Measurements from ENCODE around the gene SERPINA5. TPM values are rescaled to one million over a fixed set of nuclear protein-coding genes. Genes with fewer than 3 reads are reported as not detected.
A peak's percentile ranks its signal among the peaks of the same experiment; 100 is the strongest.

The SERPINA5 gene
- total and polyA plus RNA-seq, 2 of the 13 experiments (the other 11 are each of a cell fraction or from before 2014, with no cell fraction given) = 449 to 498 TPM

- TF ChIP-seq ZNF337 (CRISPR knock-in tag; IDR thresholded peaks at IDR 0.05; ENCODE audit: borderline replicate concordance, low read depth) (peak; percentile 53; the same call in 1 of the 2 replicates), ATF3 (CRISPR knock-in tag; IDR thresholded peaks at IDR 0.05) (no peak), MNT (IDR thresholded peaks at IDR 0.05) (no peak), GRHL1 (CRISPR knock-in tag; conservative IDR thresholded peaks at IDR 0.05) (no peak), ZBTB20 (CRISPR knock-in tag; IDR thresholded peaks at IDR 0.05; ENCODE audit: borderline replicate concordance, low read depth) (peak; percentile 48; the same call in 1 of the 2 replicates), ZNF546 (CRISPR knock-in tag; conservative IDR thresholded peaks at IDR 0.05) (no peak), HNRNPL (IDR thresholded peaks at IDR 0.05; ENCODE audit: low read depth, low read length) (peak; percentile 75; the same call in 1 of the 2 replicates), DZIP1 (CRISPR knock-in tag; IDR thresholded peaks at IDR 0.05) (no peak; the same call in 1 of the 2 replicates), GABPA (IDR thresholded peaks at IDR 0.05; ENCODE audit: low read depth, low read length) (peak; percentile 54), GABPA (CRISPR knock-in tag; IDR thresholded peaks at IDR 0.05; ENCODE audit: low read depth) (peak; percentile 82), BRD4 (CRISPR knock-in tag; IDR thresholded peaks at IDR 0.05) (peak; percentile 50; the same call in 1 of the 2 replicates), ZNF121 (CRISPR knock-in tag; IDR thresholded peaks at IDR 0.05) (peak; percentile 32; the same call in 1 of the 2 replicates), ZNF782 (CRISPR knock-in tag; IDR thresholded peaks at IDR 0.05; ENCODE audit: borderline replicate concordance) (no peak), ZKSCAN5 (CRISPR knock-in tag; IDR thresholded peaks at IDR 0.05) (0 out of 2 replicates have a peak, but pooled peaks have one; percentile 41), ZBTB26 (CRISPR knock-in tag; IDR thresholded peaks at IDR 0.05; ENCODE audit: borderline replicate concordance) (no peak), YEATS4 (CRISPR knock-in tag; IDR thresholded peaks at IDR 0.05; ENCODE audit: borderline replicate concordance) (peak; percentile 30; the same call in 1 of the 2 replicates), SOX13 (IDR thresholded peaks at IDR 0.05) (peak; percentile 29; the same call in 1 of the 2 replicates), SOX13 (CRISPR knock-in tag; conservative IDR thresholded peaks at IDR 0.05 in 1 of 2, IDR thresholded peaks at IDR 0.05 in 1 of 2) (peak in 1 of 2 experiments; percentile 39; a peak in 1 of 4 replicates), HNF4G (IDR thresholded peaks at IDR 0.05; ENCODE audit: borderline replicate concordance, low read depth, low read length) (peak; percentile 33; the same call in 1 of the 2 replicates), HNF4G (CRISPR knock-in tag; IDR thresholded peaks at IDR 0.05; ENCODE audit: borderline replicate concordance, low read depth) (no peak)
Observed at GRCh38 chr14:94581127-94581999, at the start of gene SERPINA5 (continued).
